HG02981 (cell line): ENCODE measurements around the gene FAM13B.

ENCODE experiments used
- ATAC-seq: cut with Tn5 transposase; IDR thresholded peaks from one replicate; pipeline ENCODE4 v1.9.1; 2021; ENCODE audit warnings: mild to moderate bottlenecking, moderate library complexity; ENCODE audit not compliant: unreplicated experiment

The FAM13B gene

GRCh38 chr5:137901011-137901817 is 131.7 kb downstream of the FAM13B start:
- ATAC-seq: no peak

GRCh38 chr5:137899493-137899892 is 133.4 kb downstream of the FAM13B start:
- no peak for ATAC-seq

- no peak for ATAC-seq
Measured at GRCh38 chr5:137896560-137896959, 136.3 kb downstream of the FAM13B start.

- ATAC-seq: no peak
Measured at GRCh38 chr5:137894586-137894985, 138.3 kb downstream of the FAM13B start.

- ATAC-seq: no peak
Measured at GRCh38 chr5:137891849-137892248, 141.0 kb downstream of the FAM13B start.

GRCh38 chr5:137890845-137891244 is 142.0 kb downstream of the FAM13B start:
- no peak for ATAC-seq

- peak; percentile 93 for ATAC-seq
Measured at GRCh38 chr5:137888863-137889759, 143.8 kb downstream of the FAM13B start, which contains the start of gene PKD2L2. Gene PKD2L2, plus strand, starts transcription at chr5:137889457. Its CDS starts 35 bp downstream, at chr5:137889492.

GRCh38 chr5:137888466-137888862 is 144.4 kb downstream of the FAM13B start:
- no peak for ATAC-seq
